GM19468 (cell line): Measurements from ENCODE around the gene GLRX3.

Experiments used
- ATAC-seq: cut with Tn5 transposase; IDR thresholded peaks from one replicate; pipeline ENCODE4 v1.9.1; 2021; ENCODE audit warnings: mild to moderate bottlenecking, moderate library complexity, moderate number of reproducible peaks; ENCODE audit not compliant: unreplicated experiment; ENCODE audit errors: extremely low read depth

The GLRX3 gene

DNA sequence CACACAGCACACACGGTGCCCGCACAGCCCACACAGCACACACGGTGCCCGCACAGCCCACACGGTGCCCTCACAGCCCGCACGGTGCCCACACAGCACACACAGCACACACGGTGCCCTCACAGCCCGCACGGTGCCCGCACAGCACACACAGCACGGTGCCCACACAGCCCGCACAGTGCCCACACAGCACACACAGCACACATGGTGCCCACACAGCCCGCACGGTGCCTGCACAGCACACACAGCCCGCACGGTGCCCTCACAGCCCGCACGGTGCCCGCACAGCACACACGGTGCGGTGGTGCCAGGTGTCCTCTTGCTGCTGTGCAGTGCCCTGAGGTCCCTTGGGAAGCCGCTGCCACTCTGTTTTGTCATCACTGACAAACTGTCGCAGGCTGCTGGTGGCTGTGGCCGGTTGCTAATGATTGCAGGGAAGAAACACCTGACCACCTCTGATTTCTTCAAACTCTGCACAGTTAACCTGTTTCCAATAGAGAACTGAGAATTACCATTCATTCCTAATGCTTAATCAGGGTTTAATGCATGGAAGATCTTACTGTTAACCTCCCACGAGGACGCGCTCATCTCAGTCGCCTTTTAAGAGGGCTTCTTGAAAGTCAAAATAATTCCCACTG is 66.9 kb downstream of the GLRX3 start:
- ATAC-seq: no peak

DNA sequence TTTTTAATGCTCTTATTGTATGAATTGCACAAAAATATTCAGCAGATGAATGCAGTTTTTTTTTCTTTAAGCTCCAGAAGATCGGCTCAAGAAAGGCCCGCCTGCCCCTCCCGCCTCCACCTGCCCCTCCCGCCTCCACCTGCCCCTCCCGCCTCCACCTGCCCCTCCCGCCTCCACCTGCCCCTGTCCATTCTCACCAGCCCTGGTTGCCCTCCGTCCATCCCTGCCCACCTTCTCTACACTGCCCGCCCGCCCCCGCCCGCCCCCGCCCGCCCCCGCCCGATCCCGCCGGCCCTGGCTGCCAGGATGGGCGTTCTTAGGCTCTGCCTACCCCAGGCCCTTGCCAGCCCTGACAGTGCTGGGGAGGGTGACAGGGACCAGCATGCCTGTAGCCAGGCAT is 67.4 kb downstream of the GLRX3 start:
- no peak for ATAC-seq

- no peak for ATAC-seq
These were observed 70.1 kb downstream of the GLRX3 start for GRCh38 chr10:130206216-130206737.

DNA sequence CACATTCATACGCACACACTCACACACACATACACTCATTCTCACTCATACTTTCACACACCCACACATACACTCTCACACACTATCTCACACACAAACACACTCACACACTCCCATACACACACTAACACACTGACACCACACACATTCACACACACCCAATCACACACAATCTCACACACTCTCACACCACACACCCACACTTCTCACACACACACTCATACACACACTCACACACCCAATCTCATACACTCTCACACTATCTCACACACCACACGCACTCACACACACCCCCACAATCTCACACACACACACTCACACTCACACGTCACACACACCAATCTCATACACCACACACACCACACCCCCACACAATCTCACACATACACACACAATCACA is 71.0 kb downstream of the GLRX3 start:
- no peak for ATAC-seq

DNA sequence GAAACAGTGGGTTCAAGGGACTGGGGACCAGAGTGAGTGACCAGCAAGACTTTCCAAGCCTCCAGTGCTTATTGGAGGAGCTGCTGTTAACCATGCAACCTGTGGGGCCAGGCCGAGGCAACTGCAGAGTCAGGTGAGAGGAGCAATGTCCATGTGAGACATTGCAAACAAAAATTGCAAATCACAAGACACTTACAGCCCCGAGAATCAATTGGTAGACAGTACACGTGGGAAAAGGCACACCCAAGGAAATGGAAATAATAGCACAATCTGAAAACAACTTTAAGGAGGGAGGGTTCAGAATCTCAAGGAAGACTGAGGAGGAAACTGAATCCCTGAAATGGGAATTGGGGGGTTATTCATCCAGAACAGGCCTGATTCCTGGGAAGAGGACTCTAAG is 72.6 kb downstream of the GLRX3 start:
- no peak for ATAC-seq

- ATAC-seq: no peak
These were observed 76.6 kb downstream of the GLRX3 start for GRCh38 chr10:130212746-130213145.

GRCh38 chr10:130213286-130214080 is 77.3 kb downstream of the GLRX3 start:
- no peak for ATAC-seq

GRCh38 chr10:130214431-130214830 is 78.2 kb downstream of the GLRX3 start:
- ATAC-seq: no peak

DNA sequence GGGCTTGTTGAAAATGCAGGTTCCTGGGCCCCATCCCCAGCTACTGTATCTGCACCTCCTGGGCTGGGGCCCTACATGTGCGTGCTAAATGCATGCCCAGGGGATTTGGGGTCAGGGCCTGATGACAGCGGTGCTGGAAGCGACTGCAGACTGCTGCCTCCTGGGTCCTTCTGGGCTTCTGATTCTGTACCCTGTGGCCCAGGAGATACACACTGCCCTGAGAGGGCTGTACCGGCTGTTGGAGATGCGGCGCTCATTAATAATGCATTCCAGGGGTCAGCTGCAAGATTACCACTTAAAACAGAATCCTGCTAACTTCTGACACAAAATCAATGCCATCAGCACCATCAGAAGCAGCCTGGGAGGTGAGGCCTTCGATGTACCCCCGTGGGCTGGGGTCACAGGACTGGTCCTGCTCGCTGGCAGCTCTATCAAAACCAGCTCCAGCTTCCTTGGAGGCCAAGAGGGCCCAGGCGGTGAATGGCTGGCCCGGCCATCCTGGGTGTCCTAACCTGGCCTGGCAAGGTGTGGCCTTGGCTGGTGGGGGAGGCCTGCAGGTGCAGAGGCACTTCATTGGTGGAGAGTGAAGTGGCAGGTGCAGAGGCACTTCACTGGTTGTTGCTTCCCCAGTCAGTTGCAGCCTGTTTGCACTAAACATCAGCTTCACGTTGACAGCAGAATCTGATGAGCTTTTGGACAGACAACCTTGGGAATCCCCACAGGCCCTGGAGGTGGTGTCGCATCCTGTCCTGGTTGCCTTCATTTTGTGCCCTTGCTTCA is 79.2 kb downstream of the GLRX3 start:
- ATAC-seq: no peak

DNA sequence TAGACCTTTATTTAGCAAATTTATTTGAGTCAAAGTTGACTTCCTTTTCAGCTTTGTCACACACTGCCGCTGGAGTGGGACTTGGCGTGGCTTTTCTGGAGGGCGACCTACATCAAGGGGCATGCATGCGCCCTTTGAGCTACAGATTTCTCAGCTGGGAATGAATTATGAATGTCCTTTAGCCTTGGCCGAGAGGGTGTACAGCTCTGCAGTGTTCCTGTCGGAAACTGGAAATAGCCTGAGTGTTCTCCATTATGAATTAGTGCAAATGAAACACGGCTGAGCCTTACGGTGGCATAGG is 79.7 kb downstream of the GLRX3 start:
- ATAC-seq: no peak

- no peak for ATAC-seq
These were observed 82.0 kb downstream of the GLRX3 start for GRCh38 chr10:130218181-130218641.

GRCh38 chr10:130218936-130219335 is 82.7 kb downstream of the GLRX3 start:
- ATAC-seq: no peak

GRCh38 chr10:130220251-130221185 is 84.3 kb downstream of the GLRX3 start:
- ATAC-seq: no peak

GRCh38 chr10:130221456-130222375 is 85.5 kb downstream of the GLRX3 start:
- ATAC-seq: no peak

DNA sequence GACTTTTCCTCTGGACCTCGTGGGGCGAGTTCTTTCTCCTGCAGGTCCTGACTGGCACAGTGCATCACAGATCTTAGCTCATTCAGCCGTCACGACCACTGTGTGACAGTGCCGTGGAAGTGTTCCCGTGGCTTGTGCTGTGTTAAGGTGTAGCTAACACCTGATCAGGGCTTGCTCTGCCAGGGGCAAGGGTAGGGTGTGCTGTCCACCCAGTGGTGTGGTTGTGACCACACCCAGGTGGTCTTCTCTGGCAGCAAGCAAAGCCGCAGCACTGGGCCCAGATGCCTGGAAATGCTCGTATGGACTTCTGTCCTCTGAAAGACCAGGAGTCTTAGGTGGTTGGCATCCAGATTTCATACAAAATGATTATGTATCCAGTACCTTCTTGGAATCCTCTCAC is 86.2 kb downstream of the GLRX3 start:
- ATAC-seq: no peak

- ATAC-seq: no peak
These were observed 88.0 kb downstream of the GLRX3 start for GRCh38 chr10:130224228-130224627.

- ATAC-seq: no peak
These were observed 89.8 kb downstream of the GLRX3 start for GRCh38 chr10:130226012-130226411.

DNA sequence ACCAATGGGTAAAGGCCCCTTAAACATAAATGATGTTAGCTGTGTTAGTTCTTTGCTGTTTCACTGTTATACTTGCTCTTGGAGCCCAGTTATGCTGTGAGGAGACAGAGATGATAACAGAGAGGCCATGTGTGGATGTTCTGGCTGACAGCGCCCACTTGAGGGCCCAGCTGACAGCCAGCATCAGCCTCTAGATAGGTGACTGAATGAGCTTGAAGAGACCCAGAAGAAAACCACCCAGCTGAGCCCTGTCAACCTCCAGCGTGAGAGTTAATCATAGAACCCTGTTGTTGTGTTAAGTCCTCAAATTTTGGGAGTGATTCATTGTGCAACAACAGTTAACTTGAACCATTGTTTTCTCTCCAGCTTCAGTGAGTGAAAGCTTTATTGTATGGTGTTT is 91.7 kb downstream of the GLRX3 start:
- ATAC-seq: no peak
